CD4-positive, alpha-beta T cell treated with Interferon gamma for 1 hour (primary cell): ENCODE data around the gene ORM1.

Experiments used
- DNase-seq: peaks from one replicate; pipeline ENCODE4 v3.0.0-alpha.2; 2020

The ORM1 gene

GRCh38 chr9:114288193-114289091 lies 34.5 kb upstream of the ORM1 start:
- no peak for DNase-seq

- DNase-seq, result no peak
Measured at GRCh38 chr9:114289106-114289505, 33.8 kb upstream of the ORM1 start.

- no peak for DNase-seq
Measured at GRCh38 chr9:114289571-114290481, 33.1 kb upstream of the ORM1 start.

- DNase-seq, result no peak
Measured at GRCh38 chr9:114290561-114290986, 32.3 kb upstream of the ORM1 start.

GRCh38 chr9:114291064-114291474 lies 31.8 kb upstream of the ORM1 start:
- DNase-seq, result peak; percentile 37

GRCh38 chr9:114291886-114292590 lies 30.9 kb upstream of the ORM1 start:
- DNase-seq, result no peak

GRCh38 chr9:114294664-114295063 lies 28.2 kb upstream of the ORM1 start:
- DNase-seq, result no peak

- no peak for DNase-seq
Measured at GRCh38 chr9:114296338-114296737, 26.6 kb upstream of the ORM1 start.

GRCh38 chr9:114299286-114300152 lies 23.4 kb upstream of the ORM1 start:
- no peak for DNase-seq

GRCh38 chr9:114300153-114300845 lies 22.6 kb upstream of the ORM1 start:
- DNase-seq, result no peak

- DNase-seq, result no peak
Measured at GRCh38 chr9:114300846-114301797, 21.8 kb upstream of the ORM1 start.

GRCh38 chr9:114301798-114302565 lies 20.9 kb upstream of the ORM1 start:
- DNase-seq, result no peak

- DNase-seq, result no peak
Measured at GRCh38 chr9:114302727-114303126, 20.2 kb upstream of the ORM1 start.

GRCh38 chr9:114303571-114303970 lies 19.3 kb upstream of the ORM1 start:
- no peak for DNase-seq

- DNase-seq, result no peak
Measured at GRCh38 chr9:114303977-114304376, 18.9 kb upstream of the ORM1 start.

- DNase-seq, result no peak
Measured at GRCh38 chr9:114304416-114305188, 18.3 kb upstream of the ORM1 start.

GRCh38 chr9:114307899-114308267 lies 15.0 kb upstream of the ORM1 start:
- no peak for DNase-seq

- DNase-seq, result no peak
Measured at GRCh38 chr9:114308361-114308950, 14.4 kb upstream of the ORM1 start.
